ENCODE data around the gene GABRR1. TPM values are rescaled to one million over a fixed set of nuclear protein-coding genes. Genes with fewer than 3 reads are reported as not detected.
"Not testable (repeated sequence)": the region's sequence is repeated elsewhere in the genome, so short reads cannot be mapped to it uniquely, and the experiment has no call there.

The GABRR1 gene
- total RNA-seq, 2 donors from 2014 or later, result 0.24 TPM; not detected in 1

DNA sequence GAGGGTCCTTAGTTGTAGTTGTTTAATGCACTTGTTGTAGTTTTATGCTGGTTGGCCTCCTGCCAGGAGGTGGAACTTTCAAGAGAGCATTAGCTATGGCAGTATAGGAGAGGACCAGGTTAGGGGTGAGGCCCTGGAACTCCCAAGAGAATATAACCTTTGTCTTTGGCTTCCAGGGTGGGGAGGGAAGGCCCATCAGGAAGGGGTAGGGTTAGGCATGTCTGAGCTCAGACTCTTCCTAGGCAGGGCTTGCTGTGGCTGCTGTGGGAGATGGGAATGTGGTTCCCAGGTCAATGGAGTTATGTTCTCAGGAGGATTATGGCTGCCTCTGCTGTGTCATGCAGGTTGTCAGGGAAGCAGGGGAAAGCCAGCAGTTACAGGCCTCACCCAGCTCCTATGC is 20.0 kb upstream of the GABRR1 start:
- no peak overlapping the region for H3K27ac ChIP-seq
- H3K36me3 ChIP-seq, result no peaks in the 10 kb centered on the region
- H3K9me3 ChIP-seq, result no peaks in the 10 kb centered on the region
- no peaks in the 10 kb centered on the region for H3K27me3 ChIP-seq
- TF ChIP-seq, protein P1, sequence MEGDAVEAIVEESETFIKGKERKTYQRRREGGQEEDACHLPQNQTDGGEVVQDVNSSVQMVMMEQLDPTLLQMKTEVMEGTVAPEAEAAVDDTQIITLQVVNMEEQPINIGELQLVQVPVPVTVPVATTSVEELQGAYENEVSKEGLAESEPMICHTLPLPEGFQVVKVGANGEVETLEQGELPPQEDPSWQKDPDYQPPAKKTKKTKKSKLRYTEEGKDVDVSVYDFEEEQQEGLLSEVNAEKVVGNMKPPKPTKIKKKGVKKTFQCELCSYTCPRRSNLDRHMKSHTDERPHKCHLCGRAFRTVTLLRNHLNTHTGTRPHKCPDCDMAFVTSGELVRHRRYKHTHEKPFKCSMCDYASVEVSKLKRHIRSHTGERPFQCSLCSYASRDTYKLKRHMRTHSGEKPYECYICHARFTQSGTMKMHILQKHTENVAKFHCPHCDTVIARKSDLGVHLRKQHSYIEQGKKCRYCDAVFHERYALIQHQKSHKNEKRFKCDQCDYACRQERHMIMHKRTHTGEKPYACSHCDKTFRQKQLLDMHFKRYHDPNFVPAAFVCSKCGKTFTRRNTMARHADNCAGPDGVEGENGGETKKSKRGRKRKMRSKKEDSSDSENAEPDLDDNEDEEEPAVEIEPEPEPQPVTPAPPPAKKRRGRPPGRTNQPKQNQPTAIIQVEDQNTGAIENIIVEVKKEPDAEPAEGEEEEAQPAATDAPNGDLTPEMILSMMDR (IDR thresholded peaks at IDR 0.05), result no peak
- no peak for DNase-seq (ENCODE audit: low spot score)
- no peak overlapping the region for H3K4me3 ChIP-seq
- no peaks in the 10 kb centered on the region for H3K4me1 ChIP-seq

DNA sequence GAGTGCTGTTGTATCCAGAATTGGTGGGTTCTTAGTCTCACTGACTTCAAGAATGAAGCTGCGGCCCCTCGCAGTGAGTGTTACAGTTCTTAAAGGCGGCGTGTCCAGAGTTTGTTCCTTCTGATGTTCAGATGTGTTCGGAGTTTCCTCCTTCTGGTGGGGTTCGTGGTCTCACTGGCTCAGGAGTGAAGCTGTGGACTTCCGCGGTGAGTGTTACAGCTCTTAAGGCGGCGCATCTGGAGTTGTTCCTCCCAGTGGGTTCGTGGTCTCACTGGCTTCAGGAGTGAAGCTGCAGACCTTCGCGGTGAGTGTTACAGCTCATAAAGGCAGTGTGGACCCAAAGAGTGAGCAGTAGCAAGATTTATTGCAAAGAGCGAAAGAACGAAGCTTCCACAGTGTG is 16.4 kb upstream of the GABRR1 start:
- not testable (repeated sequence) for H3K4me3 ChIP-seq; H3K9me3 ChIP-seq; H3K27ac ChIP-seq; DNase-seq (ENCODE audit: low spot score); H3K4me1 ChIP-seq; H3K27me3 ChIP-seq; H3K36me3 ChIP-seq

- H3K9me3 ChIP-seq, result no peaks in the 10 kb centered on the region
- TF ChIP-seq, protein P1 (IDR thresholded peaks at IDR 0.05), result no peak
- H3K27me3 ChIP-seq, result no peaks in the 10 kb centered on the region
- H3K4me3 ChIP-seq, result no peak overlapping the region
- no peaks in the 10 kb centered on the region for H3K4me1 ChIP-seq
- DNase-seq (ENCODE audit: low spot score), result no peak
- no peak overlapping the region for H3K27ac ChIP-seq
- H3K36me3 ChIP-seq, result no peaks in the 10 kb centered on the region
Observed at GRCh38 chr6:89222712-89223039, 5.5 kb upstream of the GABRR1 start.

DNA sequence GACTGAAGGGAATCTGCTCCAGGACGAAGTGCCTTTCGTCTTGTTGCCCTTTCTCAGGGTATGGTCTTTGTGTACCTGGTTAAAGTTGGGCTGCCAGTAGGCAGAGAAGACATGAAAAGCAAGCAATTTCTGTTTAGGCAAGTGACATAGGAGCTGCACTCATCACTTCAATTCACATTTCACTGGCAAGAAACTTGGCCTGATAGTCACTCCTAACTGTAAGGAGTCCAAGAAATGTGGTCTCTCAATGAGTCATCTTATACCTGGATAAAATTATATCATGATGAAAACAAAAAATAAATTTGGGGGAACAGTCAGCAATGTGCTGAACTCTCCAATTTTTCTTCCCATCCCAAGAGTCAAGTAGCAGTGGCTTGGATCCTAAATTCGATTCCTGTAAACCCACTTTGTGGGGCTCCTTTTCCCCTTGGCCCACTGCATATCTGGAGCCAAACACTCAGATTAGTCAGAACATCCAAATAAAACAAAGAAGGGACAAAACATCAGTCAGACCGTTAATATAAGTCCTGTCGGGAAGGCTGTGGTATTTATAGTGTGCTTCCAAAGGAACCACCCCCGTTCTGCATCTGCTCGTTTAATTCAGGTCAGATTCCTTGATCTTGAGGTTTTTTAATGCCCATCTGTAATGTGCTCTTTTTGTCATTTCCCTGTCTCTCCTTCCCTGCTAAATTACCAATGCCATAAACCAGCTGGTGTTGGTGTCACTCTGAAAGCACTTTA is 5.0 kb upstream of the GABRR1 start:
- H3K4me3 ChIP-seq, result no peak overlapping the region
- H3K27ac ChIP-seq, result no peak overlapping the region
- DNase-seq (ENCODE audit: low spot score), result no peak
- no peaks in the 10 kb centered on the region for H3K36me3 ChIP-seq
- peaks cover 0 to 5% of the 10 kb centered on the region in 2 donors for H3K4me1 ChIP-seq
- no peaks in the 10 kb centered on the region for H3K9me3 ChIP-seq
- no peaks in the 10 kb centered on the region for H3K27me3 ChIP-seq
- TF ChIP-seq, protein P1 (IDR thresholded peaks at IDR 0.05), result no peak

GRCh38 chr6:89221129-89221528 is 4.0 kb upstream of the GABRR1 start:
- Histone ChIP-seq H3K9me3 (no peaks in the 10 kb centered on the region), H3K27ac (no peak overlapping the region)
- TF ChIP-seq, protein P1 (IDR thresholded peaks at IDR 0.05), result no peak

GRCh38 chr6:89216411-89216810 is 747 bp downstream of the GABRR1 start:
- Histone ChIP-seq H3K27me3 (no peaks in the 10 kb centered on the region), H3K4me1 (peaks cover 0 to 5% of the 10 kb centered on the region in 2 donors), H3K9me3 (no peaks in the 10 kb centered on the region), H3K4me3 (no peak overlapping the region), H3K36me3 (no peaks in the 10 kb centered on the region), H3K27ac (no peak overlapping the region)
- DNase-seq (ENCODE audit: low spot score), result no peak
- TF ChIP-seq, protein P1 (IDR thresholded peaks at IDR 0.05), result no peak

More at GRCh38 chr6:89221129-89221528, 4.0 kb upstream of the GABRR1 start:
- peaks cover 0 to 5% of the 10 kb centered on the region in 2 donors for H3K4me1 ChIP-seq
- no peaks in the 10 kb centered on the region for H3K27me3 ChIP-seq
- no peak for DNase-seq (ENCODE audit: low spot score)
- H3K4me3 ChIP-seq, result no peak overlapping the region
- no peaks in the 10 kb centered on the region for H3K36me3 ChIP-seq
